NCI-H1048 (cell line): ENCODE results near the gene CADM2.
A peak's percentile ranks its signal among the peaks of the same experiment; 100 is the strongest.

ENCODE experiments used
- DNase-seq: peaks from one replicate; lab custom pipeline; 2025; lab: John Stamatoyannopoulos, UW

The CADM2 gene

GRCh38 chr3:85808755-85809154 is 850.0 kb downstream of the CADM2 start:
- DNase-seq: no peak

- DNase-seq: peak; percentile 19
These were observed 862.5 kb downstream of the CADM2 start for GRCh38 chr3:85821130-85821756.

- no peak for DNase-seq
These were observed 877.2 kb downstream of the CADM2 start for GRCh38 chr3:85835857-85836440.

GRCh38 chr3:85837402-85837801 is 878.6 kb downstream of the CADM2 start:
- no peak for DNase-seq

GRCh38 chr3:85838921-85839320 is 880.1 kb downstream of the CADM2 start:
- no peak for DNase-seq

- no peak for DNase-seq
These were observed 883.3 kb downstream of the CADM2 start for GRCh38 chr3:85842081-85842480.

GRCh38 chr3:85846940-85847339 is 888.2 kb downstream of the CADM2 start:
- DNase-seq: no peak

GRCh38 chr3:85851071-85851470 is 892.3 kb downstream of the CADM2 start:
- DNase-seq: no peak

- no peak for DNase-seq
These were observed 895.0 kb downstream of the CADM2 start for GRCh38 chr3:85853805-85854204.

GRCh38 chr3:85862893-85863455 is 904.2 kb downstream of the CADM2 start:
- no peak for DNase-seq

GRCh38 chr3:85864896-85865295 is 906.1 kb downstream of the CADM2 start:
- no peak for DNase-seq

- DNase-seq: no peak
These were observed 908.3 kb downstream of the CADM2 start for GRCh38 chr3:85867072-85867471.

GRCh38 chr3:85875589-85875988 is 916.8 kb downstream of the CADM2 start:
- DNase-seq: no peak

- DNase-seq: no peak
These were observed 918.8 kb downstream of the CADM2 start for GRCh38 chr3:85877631-85878030.

GRCh38 chr3:85881833-85882393 is 923.1 kb downstream of the CADM2 start:
- DNase-seq: no peak

GRCh38 chr3:85890043-85890555 is 931.3 kb downstream of the CADM2 start:
- DNase-seq: no peak

- no peak for DNase-seq
These were observed 944.6 kb downstream of the CADM2 start for GRCh38 chr3:85903434-85903833.

GRCh38 chr3:85912980-85913379 is 954.2 kb downstream of the CADM2 start:
- no peak for DNase-seq

- no peak for DNase-seq
These were observed 963.6 kb downstream of the CADM2 start for GRCh38 chr3:85922374-85922773.

GRCh38 chr3:85930718-85931117 is 971.9 kb downstream of the CADM2 start:
- DNase-seq: no peak

GRCh38 chr3:85933326-85933725 is 974.5 kb downstream of the CADM2 start:
- DNase-seq: no peak

- no peak for DNase-seq
These were observed 976.4 kb downstream of the CADM2 start for GRCh38 chr3:85935171-85935570.

GRCh38 chr3:85939074-85939482 is 980.3 kb downstream of the CADM2 start:
- DNase-seq: no peak
